ENCODE data around the gene INSM1.

Gene INSM1

GRCh38 chr20:20359628-20360027 is 8.3 kb upstream of the INSM1 start:
- in situ Hi-C loops (cut with MboI; ENCODE audit: low sequenced_read_pairs): loop anchor here (25.0 kb wide), 1 partner anchor 203 kb away; no protein-coding TSS in a partner anchor

GRCh38 chr20:20360464-20360863 is 7.4 kb upstream of the INSM1 start:
- in situ Hi-C loops (cut with MboI; ENCODE audit: low sequenced_read_pairs): loop anchor here (25.0 kb wide), 1 partner anchor 202 kb away; no protein-coding TSS in a partner anchor

GRCh38 chr20:20362774-20363433 is 5.0 kb upstream of the INSM1 start:
- in situ Hi-C loops (cut with MboI; ENCODE audit: low sequenced_read_pairs): loop anchor here (25.0 kb wide), 1 partner anchor 199 kb away; no protein-coding TSS in a partner anchor

GRCh38 chr20:20363434-20363798 is 4.5 kb upstream of the INSM1 start:
- in situ Hi-C loops (cut with MboI; ENCODE audit: low sequenced_read_pairs): loop anchor here (25.0 kb wide), 1 partner anchor 199 kb away; no protein-coding TSS in a partner anchor

GRCh38 chr20:20363799-20364592 is 3.9 kb upstream of the INSM1 start:
- in situ Hi-C loops (cut with MboI; ENCODE audit: low sequenced_read_pairs): loop anchor here (25.0 kb wide), 1 partner anchor 198 kb away; no protein-coding TSS in a partner anchor

GRCh38 chr20:20364593-20365479 is 3.1 kb upstream of the INSM1 start:
- in situ Hi-C loops (cut with MboI; ENCODE audit: low sequenced_read_pairs): loop anchor here (25.0 kb wide), 1 partner anchor 197 kb away; no protein-coding TSS in a partner anchor

- in situ Hi-C loops (cut with MboI; ENCODE audit: low sequenced_read_pairs): loop anchor here (25.0 kb wide), 1 partner anchor 197 kb away; no protein-coding TSS in a partner anchor
Measured at GRCh38 chr20:20365480-20366161, 2.3 kb upstream of the INSM1 start.

GRCh38 chr20:20366551-20366875 is 1.4 kb upstream of the INSM1 start:
- in situ Hi-C loops (cut with MboI; ENCODE audit: low sequenced_read_pairs): loop anchor here (25.0 kb wide), 1 partner anchor 196 kb away; no protein-coding TSS in a partner anchor

- in situ Hi-C loops (cut with MboI; ENCODE audit: low sequenced_read_pairs): loop anchor here (25.0 kb wide), 1 partner anchor 195 kb away; no protein-coding TSS in a partner anchor
Measured at GRCh38 chr20:20366876-20367574, 879 bp upstream of the INSM1 start.

- in situ Hi-C loops (cut with MboI; ENCODE audit: low sequenced_read_pairs): loop anchor here (25.0 kb wide), 1 partner anchor 194 kb away; no protein-coding TSS in a partner anchor
Measured at GRCh38 chr20:20368418-20369249, 730 bp downstream of the INSM1 start.

- in situ Hi-C loops (cut with MboI; ENCODE audit: low sequenced_read_pairs): loop anchor here (25.0 kb wide), 1 partner anchor 193 kb away; no protein-coding TSS in a partner anchor
Measured at GRCh38 chr20:20369250-20370093, 1.6 kb downstream of the INSM1 start.

- in situ Hi-C loops (cut with MboI; ENCODE audit: low sequenced_read_pairs): loop anchor here (25.0 kb wide), 1 partner anchor 192 kb away; no protein-coding TSS in a partner anchor
Measured at GRCh38 chr20:20370094-20370575, 2.2 kb downstream of the INSM1 start.

GRCh38 chr20:20371083-20371482 is 3.2 kb downstream of the INSM1 start:
- in situ Hi-C loops (cut with MboI; ENCODE audit: low sequenced_read_pairs): loop anchor here (25.0 kb wide), 1 partner anchor 191 kb away; no protein-coding TSS in a partner anchor

GRCh38 chr20:20371681-20372080 is 3.8 kb downstream of the INSM1 start:
- in situ Hi-C loops (cut with MboI; ENCODE audit: low sequenced_read_pairs): loop anchor here (25.0 kb wide), 1 partner anchor 191 kb away; no protein-coding TSS in a partner anchor

- in situ Hi-C loops (cut with MboI; ENCODE audit: low sequenced_read_pairs): loop anchor here (25.0 kb wide), 1 partner anchor 189 kb away; no protein-coding TSS in a partner anchor
Measured at GRCh38 chr20:20373091-20373571, 5.2 kb downstream of the INSM1 start.

GRCh38 chr20:20375862-20376261 is 8.0 kb downstream of the INSM1 start:
- in situ Hi-C loops (cut with MboI; ENCODE audit: low sequenced_read_pairs): no loop called here

- in situ Hi-C loops (cut with MboI; ENCODE audit: low sequenced_read_pairs): no loop called here
Measured at GRCh38 chr20:20386192-20386591, 18.3 kb downstream of the INSM1 start.

All from HL-60/S4 (cell line).